HG03066 (cell line): ENCODE results near the gene CAMK2B.
A peak's percentile ranks its signal among the peaks of the same experiment; 100 is the strongest.

Experiments
- ATAC-seq: cut with Tn5 transposase; IDR thresholded peaks from one replicate; pipeline ENCODE4 v1.9.1; 2021; ENCODE audit warnings: low read depth; ENCODE audit not compliant: unreplicated experiment

The CAMK2B gene

DNA sequence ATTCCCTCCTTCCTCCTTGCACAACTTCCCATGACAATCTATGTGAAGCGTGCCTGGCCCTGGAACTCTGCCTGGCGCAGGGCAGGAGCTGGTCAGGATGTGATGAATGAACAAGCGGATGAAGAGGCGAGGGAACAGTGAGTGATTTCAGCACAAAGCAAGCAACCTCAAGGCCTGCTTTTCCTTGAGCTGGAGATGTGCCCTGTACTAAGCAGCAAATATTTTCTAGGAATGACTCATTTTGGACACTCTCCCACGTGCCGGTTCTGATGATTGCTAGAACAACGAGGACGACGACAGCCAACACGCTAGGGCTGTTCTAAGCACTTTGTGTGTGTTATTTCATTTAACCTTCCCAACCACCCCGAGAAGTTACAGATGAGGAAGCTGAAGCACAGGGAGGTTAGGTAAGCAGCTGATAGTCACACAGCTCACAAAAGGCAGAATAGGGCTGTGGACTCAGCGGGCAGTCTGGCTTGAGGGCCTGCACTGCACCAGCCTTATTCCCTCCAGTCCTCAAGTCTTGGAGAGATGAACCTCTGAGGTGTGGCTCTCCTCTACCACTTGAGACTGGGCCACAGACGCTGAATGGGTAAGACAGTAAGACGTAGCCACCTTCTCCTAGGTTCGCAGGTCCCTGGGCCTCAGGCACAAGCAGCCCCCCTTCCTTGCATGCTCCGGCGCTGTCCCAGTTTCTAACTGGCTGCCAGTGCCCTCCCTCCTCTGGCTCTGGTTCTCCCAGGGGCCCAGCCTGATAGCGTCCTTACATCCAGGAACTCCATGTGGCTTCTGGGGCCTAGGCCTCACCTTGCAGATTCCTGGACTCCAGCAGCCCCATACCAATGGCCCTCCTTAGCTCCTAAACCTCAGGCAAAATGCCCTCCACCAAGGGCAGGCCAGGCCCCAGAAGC is 65.6 kb downstream of the CAMK2B start:
- no peak for ATAC-seq

DNA sequence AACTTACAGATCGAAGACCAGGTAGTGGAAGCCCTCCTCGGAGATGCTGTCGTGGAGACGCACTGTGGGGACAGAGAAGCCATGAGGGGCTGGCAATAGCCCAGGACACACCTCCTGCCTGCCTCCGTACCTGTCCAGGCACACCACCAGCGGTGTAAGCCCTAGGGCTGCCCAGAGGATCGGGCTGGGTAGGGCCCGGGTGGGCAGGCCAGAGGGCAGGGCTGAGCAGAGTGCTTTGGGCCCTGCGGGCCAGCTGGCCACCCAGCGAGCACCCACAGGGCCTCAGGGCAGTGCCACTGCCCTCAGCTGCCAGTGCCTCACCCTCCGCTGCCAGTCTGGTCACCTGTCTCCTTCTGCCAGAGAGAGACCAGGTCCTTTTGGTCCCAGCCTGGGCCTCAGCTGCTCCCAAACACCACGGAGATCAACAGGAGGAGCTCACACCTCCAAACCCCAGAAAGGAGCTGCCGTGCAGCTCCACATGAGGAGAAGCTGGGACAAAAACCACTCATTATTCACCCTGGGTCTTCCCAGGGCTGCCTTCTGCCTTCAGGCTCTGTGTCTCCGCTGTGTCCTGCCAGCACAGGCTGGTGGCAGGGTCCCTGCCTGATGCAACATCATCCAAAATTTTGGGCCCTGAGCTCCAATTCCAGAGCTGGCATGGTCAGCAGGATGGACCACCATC is 66.4 kb downstream of the CAMK2B start:
- ATAC-seq: no peak

DNA sequence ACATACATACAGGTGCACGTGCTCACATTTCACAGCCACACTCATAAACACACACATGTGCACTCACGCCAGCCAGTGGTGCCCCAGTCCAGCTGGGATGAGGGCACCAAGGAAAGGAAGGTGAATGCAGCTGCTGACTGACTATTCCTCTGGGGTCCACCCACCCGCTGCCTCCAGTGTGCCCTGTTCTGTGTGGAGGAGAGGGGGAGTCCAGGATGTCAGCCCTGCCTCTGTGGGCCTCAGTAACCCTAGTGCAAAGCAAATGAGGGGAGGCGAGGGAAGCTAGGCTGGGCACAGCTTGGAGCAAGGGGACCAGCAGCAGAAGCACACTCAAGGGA is 67.0 kb downstream of the CAMK2B start:
- ATAC-seq: no peak

DNA sequence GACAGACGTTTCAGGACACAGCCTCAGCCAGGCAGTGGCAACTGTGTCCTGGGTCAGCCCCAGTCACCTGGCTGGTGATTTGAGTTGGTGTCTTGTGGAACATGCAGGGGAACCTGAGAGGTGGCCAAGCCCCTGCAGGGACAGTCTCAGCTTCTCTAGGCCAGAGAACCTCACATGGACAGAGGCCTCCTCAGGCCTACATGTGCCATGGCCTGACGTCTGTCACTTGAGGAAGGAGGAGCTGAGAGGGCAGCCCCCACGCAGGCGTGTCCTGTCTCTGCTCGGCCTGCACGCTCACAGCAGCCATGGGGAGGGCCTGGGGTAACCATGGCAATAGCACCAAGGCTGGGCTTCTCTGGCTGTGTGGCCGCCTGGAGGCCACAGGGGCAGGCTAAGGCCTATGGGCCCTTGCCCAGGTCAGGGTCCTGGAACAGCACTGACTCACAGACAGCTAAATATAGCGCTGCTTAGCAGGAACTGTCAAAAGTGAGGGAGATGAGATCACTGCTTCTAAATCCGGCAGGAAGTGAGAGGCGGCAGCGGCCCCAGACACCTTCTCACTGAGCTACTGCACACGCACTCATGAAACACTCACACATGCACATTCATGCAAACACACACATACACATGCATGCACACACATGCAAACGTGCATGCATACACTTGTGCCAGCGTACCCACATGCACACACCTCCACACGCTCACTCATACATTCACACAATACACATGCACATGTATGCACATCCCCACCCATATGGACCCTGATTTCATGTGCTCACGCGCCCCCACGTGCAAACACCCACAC is 67.6 kb downstream of the CAMK2B start:
- peak; percentile 94 for ATAC-seq

DNA sequence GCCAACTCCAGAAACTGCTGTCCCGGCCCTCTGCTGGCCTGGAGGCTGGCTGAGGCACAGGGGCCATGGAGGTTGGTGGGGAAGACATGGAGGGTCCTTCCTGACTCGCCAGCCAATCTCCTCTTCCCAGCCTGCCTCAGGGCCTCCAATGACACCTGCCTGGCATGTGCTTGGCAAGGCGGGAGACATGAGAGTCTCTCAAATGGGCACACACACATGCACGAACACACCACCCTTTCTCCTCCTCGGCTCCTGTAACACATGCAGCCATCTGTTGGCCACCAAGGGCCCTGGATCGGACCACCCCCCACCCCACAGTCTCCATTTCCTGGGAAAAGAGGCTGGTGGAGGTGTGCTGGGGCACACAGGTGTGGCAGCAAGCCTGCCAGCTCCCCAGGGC is 68.2 kb downstream of the CAMK2B start:
- ATAC-seq: no peak

DNA sequence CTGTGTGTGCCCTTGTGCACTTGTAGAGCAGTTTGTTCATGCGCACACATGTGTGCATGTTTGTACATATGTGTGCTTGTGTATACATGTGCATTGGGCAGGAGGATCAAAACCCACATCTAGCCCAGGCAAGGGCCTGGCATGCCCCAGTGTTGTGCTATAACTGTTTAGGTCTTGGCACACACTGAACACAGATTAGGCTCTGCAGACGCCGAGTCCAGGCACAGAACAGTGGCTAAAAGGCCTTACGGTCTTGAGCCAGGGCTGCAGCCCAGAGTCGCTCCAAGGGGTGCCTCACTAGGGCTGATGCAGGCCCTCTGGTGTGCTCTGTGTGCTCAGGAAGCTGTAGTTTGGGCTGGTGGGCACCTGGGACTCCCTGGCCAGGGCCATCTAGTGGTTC is 68.9 kb downstream of the CAMK2B start:
- no peak for ATAC-seq

DNA sequence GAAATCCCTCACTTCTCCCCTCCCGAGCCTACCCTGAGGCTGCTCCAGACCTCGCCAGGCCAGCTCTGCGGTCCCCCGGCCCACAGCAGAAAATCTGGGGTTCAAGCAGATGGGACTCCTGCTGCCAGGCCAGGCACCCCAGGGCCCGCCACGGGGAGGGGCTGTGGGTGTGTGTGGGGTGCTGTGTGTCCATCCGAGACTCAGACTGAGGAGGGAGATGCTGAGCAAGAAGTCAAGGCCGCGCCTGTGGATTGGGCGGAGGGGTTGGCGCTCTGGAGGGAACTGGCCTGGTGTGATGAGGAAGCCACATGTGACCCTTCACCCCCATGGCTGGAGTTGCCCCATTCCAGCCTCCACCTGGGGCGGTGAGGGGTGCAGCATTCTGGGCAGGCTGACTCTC is 73.5 kb downstream of the CAMK2B start:
- ATAC-seq: no peak

DNA sequence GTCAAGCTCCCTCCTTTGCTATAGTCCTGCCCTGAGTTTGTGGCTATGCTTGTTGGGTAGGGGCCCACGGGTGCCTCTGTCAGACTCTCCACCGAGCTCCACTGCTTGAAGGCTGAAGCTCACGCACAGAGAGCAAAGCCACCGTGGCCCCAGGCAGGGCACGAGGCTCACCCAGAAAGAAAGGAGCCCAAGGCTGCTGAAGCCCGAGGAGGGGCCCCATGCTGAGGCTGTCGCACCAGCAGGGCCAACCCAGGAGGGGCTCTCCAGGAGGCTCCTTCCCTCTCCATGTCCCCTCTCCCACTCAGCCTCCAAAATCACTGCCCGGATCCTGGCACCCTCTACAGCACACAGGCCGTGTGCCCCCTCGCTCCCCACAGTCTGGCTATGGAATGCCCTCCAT is 74.1 kb downstream of the CAMK2B start:
- ATAC-seq: no peak

DNA sequence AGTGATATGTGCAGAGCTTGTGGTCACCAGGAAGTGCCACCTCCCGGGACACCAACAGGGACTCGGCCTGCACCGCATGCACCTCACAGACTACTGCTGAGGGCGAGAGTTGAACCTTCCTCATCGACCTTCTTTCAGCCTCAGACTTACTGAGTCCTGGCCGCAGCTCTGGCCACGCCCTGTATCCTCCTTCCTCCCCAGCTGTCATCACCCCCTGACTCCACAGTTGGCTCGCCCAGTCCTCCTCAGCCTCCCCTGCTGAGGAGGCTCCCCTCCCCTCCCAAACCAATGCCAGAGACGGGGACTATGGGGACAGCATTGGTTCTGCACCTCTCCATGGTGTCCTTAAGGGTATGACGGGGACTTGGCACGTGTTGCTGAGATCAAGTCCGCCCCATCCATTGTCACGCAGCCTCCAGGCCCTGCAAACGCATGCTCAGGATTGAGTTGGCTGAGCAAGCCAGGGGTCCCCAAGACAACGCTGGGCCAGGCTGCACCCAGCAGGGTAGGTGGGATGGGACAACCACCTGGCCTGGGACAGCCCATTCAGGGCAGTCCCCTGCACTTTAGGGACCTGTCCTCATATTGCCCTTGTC is 75.7 kb downstream of the CAMK2B start:
- no peak for ATAC-seq

DNA sequence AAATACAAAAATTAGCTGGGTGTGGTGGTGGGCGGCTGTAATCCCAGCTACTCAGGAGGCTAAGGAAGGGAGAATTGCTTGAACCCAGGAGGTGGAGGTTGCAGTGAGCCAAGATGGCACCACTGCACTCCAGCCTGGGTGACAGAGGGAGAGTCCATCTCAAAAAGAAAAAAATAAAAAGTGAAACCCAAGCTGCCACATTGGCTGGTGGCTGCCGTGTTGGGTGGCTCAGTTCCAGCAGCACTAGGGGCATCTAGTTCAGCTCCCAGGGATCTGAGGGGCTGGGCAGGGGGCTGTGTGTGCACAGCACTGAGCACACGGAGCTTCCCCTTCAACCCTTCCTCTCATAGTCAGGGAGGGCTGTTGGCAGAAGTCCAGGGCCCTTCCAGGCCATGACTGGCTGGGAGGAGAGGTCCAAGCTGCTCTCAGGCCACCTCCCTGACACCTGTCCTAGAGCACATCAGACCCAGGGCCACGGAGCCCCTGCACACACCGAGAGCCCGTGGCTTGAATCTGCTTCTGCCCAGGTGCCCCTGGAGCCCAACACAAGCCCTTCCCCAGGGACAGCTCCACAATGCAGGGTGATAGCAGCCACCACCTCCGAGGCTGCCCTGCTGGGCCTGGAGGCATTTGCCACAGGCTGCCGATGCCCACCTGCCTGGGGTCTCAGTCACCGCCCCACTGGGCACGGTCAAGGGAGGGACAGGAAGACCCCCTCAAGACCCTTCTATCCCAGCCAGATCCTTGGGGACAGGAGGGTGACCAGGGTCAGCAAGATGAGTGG is 77.3 kb downstream of the CAMK2B start:
- no peak for ATAC-seq

DNA sequence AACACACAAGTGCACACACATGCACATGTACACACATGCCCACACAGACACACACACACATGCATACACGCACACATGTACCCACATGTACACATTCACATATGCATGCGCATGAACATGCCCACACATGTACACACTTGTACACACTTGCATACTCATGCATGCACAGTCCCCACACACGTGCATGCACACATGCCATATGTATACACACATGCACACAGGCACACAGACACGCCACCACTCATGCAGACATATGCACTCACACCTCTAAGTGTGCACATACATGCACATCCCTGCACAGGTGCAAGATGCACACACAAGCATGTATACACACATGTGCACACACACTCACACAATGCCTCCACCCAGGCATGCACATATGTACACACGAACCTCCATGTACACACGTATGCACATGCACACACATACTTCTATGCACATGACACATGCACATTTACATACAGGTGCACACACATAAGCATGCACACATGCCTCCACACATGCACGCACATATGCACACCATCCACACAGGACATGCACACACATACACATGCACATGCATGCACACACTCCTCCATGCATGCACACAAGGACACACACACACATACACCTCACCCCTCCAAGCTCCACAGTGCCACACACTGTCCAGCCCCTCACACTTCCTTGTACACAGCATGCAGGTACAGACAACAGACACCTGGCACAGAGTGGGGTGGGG is 78.8 kb downstream of the CAMK2B start:
- no peak for ATAC-seq

DNA sequence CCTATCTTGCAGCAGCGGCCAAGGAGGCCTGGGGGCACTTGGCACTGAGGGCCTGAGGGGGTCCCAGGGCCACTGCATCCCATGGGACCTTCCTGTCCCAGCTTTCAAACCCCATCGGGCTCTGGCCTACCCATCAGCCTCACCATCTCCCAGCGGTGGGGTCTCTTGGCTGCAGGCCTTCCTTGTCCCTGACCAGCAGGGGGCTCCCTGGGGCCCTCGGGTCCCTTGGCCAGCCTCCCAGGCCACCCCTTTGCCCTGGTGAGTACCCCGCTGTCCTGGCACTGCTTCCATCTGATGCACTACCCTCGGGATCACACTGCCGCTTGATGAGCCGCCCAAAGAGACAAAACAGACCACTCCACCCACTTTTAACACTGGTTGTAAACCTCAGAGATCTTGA is 81.1 kb downstream of the CAMK2B start:
- ATAC-seq: no peak

DNA sequence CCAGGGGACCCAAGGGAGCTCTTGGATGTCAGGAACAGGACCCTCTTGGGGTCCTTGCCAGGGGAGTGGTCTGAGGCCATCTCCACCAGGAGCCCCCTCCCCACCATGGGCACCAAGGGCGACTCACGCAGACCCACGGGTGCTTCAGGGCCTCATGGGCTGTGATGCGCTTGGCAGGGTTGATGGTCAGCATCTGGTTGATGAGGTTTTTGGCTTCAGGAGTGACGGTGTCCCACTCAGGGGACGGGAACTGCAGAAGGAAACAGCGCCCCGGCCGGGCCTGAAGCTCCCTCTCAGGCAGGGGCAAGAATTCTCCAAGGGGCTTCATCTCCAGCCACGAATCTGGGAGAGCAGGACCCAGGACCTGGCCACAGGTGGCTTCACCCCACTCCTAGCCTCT is 83.3 kb downstream of the CAMK2B start:
- ATAC-seq: no peak

DNA sequence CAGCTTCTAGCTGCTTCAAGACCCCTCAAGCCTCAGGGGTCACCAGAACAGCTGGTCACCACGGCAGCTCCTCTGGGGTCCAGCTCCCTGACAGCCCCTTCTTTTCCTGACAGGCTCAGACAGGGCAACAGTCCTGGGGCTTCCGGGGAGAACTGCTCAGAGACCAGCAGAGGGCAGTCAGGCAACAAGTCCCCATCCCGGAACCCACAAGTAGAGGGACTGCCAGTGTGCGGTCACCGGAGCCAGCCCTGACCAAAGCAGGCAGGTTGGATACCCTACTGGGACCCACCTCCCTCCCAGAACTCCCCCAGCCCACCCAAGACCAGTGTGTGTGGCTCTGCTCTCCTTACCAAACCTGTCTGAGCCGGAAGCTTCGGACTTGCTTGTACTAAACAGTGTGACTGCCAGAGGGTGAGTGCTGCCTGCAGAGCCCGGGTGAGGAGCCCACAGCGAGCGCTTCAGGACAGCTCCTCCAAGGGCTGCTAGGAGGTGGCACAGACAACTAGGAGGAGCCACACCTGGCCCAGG is 84.3 kb downstream of the CAMK2B start:
- peak; percentile 82 for ATAC-seq

DNA sequence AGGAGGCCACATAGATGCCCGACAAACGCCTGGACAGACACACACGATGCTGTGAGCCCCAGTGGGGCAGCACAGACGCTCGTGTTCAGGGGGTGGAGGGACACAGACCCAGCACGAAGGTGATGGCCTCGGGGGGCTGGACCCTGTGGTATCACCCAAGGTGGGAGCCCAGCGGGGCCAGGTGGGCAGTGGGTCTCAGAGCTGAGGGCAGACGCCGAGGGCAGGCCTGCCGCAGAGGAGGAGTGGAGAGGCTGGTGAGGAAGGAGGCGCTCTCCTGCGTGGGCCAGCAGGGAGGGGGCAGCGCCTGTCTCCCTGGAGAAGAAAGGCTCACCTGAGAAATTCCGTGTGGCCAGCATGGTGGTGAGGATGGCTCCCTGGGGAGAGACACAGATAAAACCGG is 85.0 kb downstream of the CAMK2B start:
- no peak for ATAC-seq

DNA sequence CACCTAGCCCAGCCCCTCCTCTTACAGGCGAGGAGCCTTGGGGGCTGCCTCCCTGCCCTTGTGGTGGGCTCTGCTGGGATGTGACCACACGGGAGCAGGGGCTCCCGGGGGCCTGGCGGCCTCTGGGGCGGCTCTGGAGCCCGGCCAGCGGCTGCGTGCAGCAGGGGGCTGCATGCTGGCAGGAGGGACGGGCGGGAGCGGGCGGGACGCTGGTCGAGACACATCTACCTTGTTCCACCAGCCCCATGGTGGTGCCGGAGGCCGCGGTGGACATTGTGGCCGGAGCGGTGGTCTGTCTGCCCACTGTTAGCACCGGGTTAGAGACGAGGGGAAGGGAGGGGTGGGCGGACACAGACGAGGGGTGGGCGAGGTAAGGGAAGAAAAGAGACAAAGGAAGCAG is 86.0 kb downstream of the CAMK2B start:
- ATAC-seq: no peak

DNA sequence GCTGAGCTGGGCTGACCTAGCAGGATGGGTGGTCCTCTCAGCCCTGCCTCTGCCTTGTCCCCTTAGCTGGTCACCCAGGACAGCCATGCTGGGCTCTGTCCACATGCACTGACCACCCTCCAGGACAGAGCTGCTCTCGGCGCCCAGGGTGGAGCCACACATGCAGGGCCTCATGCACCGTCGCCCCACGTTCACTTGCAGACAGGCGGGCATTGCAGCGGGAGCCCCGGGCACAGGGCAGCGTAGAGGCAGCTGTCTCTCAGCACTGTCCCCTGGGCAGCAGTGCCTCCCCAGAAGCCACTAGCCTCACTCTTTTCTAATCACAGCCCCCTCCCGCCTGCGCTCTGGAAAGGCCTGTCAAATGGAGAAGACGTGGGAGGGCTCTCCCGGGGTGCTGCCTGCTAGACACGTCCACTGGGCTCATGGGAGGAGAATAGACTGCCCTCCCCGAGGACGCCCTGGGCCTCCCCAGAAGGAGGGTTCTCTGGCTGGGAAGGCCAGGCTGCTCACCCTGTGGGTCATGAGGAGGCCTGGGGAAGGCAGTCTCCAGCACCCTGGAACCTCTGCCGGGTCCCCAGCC is 87.2 kb downstream of the CAMK2B start:
- ATAC-seq: no peak

DNA sequence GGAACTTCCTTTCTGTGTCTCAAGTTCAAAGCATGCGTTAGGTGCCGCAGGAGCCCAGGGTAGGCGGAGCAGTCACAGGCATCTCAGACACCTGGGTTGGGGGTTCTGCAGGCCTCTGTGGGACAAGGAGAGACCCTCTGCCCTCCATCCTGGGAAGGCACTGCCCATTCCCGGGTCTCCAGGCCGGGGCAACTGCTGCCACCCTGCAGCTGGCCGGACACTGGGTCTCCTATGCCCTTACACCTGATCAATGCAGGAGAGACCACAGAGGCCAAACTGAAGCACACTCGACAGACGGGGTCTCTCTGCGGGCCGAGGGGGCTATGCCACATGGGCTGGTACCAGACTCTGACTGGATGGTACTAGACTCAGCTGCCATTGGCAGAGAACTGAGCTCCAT is 87.7 kb downstream of the CAMK2B start:
- ATAC-seq: no peak

DNA sequence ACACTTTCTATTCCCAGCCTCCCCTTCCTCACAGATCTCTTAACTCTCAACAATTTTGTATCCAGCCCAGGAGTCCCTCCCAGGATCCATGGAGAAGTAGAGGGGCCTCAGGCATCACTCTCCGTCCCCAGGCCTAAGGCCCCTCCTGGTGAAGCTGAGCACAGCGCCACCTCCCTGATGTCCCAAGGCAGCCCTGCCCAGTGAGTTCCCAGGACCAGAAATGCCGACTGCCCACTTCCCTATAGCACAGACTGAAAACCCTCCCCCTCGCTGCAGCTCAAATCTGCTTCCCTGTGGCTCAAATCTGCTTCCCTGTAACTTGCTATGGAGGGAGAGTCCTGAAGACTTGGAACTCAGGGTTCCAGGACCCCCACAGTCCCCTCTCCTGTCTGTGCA is 89.1 kb downstream of the CAMK2B start:
- no peak for ATAC-seq
